HG02798 (cell line): ENCODE results near the gene SRRM2.

Source experiments
- ATAC-seq: cut with Tn5 transposase; IDR thresholded peaks from one replicate; pipeline ENCODE4 v1.9.1; 2021; ENCODE audit warnings: mild to moderate bottlenecking; ENCODE audit not compliant: unreplicated experiment, poor library complexity

SRRM2 gene

DNA sequence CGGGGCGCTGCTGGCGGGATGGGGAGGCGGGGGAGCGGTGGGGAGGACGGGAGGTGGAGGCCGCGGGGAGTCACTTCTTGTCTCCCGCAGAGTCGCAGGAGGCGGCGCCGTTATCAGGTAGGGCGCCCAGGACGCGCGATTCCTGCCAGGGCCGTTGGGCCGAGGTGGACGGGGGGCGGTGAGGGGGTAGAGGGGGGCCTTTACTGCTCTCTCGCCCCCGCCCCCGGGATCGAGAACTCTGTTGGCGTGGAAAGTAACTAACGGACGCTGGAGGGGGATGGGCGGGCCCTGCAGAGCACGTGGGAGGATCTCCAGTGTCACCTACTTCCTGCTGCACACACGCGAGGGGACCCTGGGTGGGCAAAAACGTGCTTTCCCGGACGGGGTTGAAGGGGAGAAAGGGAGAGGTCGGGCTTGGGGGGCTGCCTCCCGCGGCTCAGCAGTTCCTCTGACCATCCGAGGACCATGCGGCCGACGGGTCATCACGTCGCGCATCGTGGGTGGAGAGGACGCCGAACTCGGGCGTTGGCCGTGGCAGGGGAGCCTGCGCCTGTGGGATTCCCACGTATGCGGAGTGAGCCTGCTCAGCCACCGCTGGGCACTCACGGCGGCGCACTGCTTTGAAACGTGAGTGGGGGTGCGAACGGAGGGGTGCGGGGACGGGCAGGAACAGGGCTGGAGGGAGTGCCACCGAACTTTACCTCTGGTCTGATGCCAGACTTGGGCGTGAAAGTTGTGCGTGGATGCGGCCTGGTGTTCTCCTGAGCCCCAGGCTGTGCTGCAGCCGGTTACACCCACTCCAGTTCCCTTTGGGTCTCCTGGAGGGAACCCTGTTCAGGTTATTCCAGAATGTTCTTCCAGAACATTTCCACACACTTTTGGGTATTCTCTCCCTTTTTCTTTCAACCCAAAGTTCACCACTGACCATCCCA, 65.2 kb downstream of the SRRM2 start:
- ATAC-seq, result no peak

DNA sequence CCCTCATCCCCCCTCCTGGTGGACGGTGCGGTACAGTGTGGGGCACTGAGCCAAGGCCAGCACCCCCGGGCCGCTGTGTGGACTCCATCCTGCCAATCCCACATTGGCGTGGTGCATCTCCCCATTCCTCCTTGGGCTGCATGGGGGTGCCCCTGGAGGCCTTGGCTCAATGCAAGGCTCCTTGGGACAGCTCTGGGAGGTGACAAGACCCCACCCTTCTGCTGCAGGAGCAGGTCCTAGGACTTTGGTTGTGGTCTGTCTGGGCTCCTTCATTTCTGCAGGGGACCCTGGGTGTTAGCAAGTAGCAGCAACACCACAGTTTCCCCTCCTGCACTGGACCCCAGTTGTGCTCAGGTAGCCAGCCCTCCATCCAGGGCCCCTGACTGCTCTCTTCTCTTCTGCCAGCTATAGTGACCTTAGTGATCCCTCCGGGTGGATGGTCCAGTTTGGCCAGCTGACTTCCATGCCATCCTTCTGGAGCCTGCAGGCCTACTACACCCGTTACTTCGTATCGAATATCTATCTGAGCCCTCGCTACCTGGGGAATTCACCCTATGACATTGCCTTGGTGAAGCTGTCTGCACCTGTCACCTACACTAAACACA, 65.9 kb downstream of the SRRM2 start:
- no peak for ATAC-seq

DNA sequence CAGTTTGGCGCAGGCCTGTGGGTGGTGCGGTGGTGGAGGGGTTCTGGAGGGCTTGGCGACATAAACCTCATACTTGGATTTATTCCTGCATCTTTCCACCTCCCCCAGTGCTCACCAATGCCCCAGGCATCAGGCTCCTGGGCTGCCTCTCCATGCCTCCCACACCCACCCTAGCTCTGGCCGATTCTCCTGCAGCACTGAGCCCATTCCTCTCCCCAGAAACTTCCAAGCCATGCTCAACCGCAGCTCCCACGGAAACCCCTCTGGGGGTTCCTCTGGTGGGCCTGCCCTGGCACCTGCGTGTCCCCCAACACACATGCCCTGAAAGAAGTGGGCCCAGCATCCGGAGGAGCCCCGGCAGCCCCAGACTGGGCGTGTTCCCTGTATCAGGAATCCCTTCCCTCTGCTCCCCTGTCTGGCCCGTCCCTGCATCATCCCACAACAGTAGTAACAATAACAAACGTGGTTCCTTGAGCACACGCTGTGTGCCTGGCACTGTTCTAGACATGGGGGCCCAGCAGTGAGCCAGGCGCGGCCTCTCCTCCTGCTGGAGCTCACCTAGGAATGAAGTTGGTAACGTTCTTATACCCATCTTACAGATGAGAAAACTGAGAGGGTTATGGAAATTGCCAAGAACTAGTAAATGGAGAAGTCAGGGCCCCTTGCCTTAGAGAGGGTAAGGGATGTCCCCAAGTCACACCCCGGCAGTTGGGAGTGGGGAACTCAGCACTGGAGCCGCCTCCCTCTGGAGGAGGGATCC, 66.9 kb downstream of the SRRM2 start:
- ATAC-seq, result no peak

DNA sequence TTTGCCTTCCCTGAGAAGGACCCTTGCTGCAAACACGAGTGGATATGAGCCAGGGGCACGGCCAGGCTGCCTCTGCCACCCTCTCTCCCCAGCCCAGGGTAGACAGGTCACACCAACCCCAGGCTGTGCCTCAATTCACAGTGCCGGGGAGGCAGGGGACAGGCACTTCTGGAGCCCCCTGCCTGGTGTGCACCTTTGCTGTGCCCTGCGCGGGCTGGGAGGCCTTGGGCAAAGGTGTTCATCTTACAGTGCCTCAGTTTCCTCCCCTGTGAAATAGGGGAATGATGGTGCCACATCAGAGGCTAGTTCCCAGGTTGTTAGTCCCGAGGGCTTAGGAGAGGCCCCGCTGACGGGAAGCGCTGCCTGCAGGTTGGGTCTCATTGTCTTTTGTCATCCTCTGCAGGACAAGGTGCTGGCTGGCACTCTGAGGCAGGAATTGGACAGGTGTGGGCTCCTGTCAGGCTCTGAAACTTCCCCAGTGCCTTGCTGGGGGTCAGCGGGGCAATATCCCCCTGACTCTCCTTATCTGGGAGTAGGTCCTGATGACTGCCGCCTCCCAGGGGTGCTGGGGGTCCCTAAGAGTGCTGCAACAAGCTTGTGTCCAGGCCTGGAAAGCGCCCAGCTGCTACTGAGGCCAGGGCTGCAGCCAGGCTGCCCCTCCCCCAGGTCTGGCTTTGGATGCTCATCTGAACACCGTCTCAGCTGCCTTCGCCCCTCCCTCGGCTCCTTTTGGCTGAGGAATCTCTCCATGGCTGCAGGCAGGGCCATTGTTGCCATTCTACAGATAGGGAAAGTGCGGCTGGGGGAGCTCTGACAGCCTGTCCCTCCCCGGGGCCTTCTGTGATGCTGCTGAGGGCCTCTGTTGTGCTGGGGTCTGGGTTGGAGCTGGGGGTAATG, 67.7 kb downstream of the SRRM2 start:
- ATAC-seq, result no peak
